Mesodermal cell (in vitro differentiated cells): ENCODE data around the gene PRTG.
A peak's percentile ranks its signal among the peaks of the same experiment; 100 is the strongest.
"Not testable (repeated sequence)": the region's sequence is repeated elsewhere in the genome, so short reads cannot be mapped to it uniquely, and the experiment has no call there.

Source experiments
- H3K27ac ChIP-seq: 2 replicates; pipeline ENCODE4 v1.7.0; 2013; ENCODE audit warnings: mild to moderate bottlenecking, low read depth, low read length, moderate library complexity; ENCODE audit not compliant: severe bottlenecking
- H3K36me3 ChIP-seq: 2 replicates; pipeline ENCODE4 v1.7.1; 2013; ENCODE audit warnings: mild to moderate bottlenecking, low read length, moderate library complexity; ENCODE audit not compliant: control insufficient read depth, insufficient read depth
- H3K4me1 ChIP-seq: one replicate; pipeline ENCODE4 v1.7.1; 2013; ENCODE audit warnings: mild to moderate bottlenecking, low read length; ENCODE audit not compliant: insufficient read depth, control insufficient read depth, poor library complexity, severe bottlenecking
- H3K4me3 ChIP-seq: 2 replicates; pipeline ENCODE4 v1.7.0; 2013; ENCODE audit warnings: low read length, control low read depth, mild to moderate bottlenecking; ENCODE audit not compliant: insufficient read depth, poor library complexity, severe bottlenecking; ENCODE audit errors: extremely low read depth
- H3K9me3 ChIP-seq: 2 replicates; pipeline ENCODE4 v1.7.1; 2013; ENCODE audit warnings: mild to moderate bottlenecking, low read length, moderate library complexity; ENCODE audit not compliant: control insufficient read depth
- WGBS, 2 experiments: methylation state at CpG; one replicate each; pipeline ENCODE4 v1.1.5; 2013; ENCODE audit warnings: missing lambda C conversion rate in 2 of 2; ENCODE audit not compliant: insufficient coverage in 2 of 2; 5-methylcytosine and 5-hydroxymethylcytosine counted together

Gene PRTG

GRCh38 chr15:55606214-55606613 lies 136.7 kb downstream of the PRTG start:
- Histone ChIP-seq H3K4me3 (no peak overlapping the region), H3K4me1 (no peaks in the 10 kb centered on the region), H3K27ac (no peak overlapping the region), H3K36me3 (peaks cover 16% of the 10 kb centered on the region), H3K9me3 (no peaks in the 10 kb centered on the region)
- 100% methylated on average over 1 to 2 of the region's 5 CpGs for WGBS, 2 experiments

DNA sequence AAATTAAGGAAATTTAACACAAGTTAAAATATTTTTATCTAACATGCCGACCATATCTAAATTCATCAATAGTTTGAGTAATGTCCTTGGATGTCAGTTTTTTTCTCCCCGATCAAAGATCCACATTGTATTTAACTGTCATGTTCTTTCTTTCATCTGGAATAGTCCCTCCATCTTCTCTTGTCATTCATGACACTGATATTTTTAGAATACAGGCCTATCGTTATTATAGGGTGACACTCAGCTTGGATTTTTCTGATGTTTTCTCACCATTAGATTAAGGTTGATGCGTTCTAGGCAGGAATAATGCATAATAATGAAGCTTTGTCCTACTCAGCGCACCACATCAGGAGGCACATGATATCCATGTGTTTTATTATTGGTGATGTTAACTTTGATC lies 141.6 kb downstream of the PRTG start:
- no peak overlapping the region for H3K4me3 ChIP-seq
- no peak overlapping the region for H3K27ac ChIP-seq
- 92% methylated on average over 3 of the region's 5 CpGs; no CpG with 5 or more reads in 1 of the 2 experiments for WGBS, 2 experiments

DNA sequence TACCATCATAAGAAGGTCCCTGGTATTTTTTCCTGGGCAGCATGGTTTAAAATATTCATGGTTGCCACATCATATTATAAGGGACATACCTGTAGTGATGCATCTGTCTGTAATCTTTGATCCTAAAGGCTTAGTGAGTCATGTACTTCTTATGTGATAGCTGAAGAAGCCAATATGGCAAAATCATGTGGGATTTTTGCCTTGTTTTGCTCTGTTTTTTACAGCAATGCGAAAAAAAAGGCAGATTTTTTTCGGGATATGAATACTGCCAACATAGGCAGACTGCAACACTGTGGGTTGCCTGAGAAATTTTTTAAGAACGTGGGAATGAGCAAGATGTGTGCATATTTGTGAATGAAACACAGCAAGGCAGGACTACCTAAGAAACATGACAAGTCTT lies 143.5 kb downstream of the PRTG start:
- no peaks in the 10 kb centered on the region for H3K9me3 ChIP-seq
- H3K4me1 ChIP-seq: no peaks in the 10 kb centered on the region
- H3K27ac ChIP-seq: no peak overlapping the region
- 80 to 92% methylated on average over 1 to 2 of the region's 3 CpGs for WGBS, 2 experiments
- H3K36me3 ChIP-seq: no peaks in the 10 kb centered on the region
- H3K4me3 ChIP-seq: no peak overlapping the region

More for the DNA sequence above, 141.6 kb downstream of the PRTG start:
- H3K36me3 ChIP-seq: no peaks in the 10 kb centered on the region
- no peaks in the 10 kb centered on the region for H3K9me3 ChIP-seq
- no peaks in the 10 kb centered on the region for H3K4me1 ChIP-seq

DNA sequence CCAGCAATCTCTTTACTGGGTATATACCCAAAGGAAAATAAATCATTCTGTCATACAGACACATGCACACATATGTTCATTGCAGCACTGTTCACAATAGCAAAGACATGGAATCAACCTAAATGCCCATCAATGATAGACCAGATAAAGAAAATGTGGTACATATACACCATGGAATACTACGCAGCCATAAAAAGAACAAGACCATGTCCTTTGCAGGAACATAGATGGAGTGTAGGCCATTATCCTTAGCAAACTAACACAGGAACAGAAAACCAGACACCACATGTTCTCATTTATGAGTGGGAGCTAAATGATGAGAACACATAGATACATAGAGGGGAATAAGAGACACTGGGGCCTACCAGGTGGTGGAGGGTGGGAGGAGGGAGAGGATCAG lies 149.9 kb downstream of the PRTG start:
- not testable (repeated sequence) for H3K36me3 ChIP-seq, H3K4me3 ChIP-seq, H3K4me1 ChIP-seq, H3K27ac ChIP-seq, H3K9me3 ChIP-seq
- WGBS, 2 experiments: 100% methylated on average over 1 of the region's 1 CpG; no CpG with 5 or more reads in 1 of the 2 experiments

DNA sequence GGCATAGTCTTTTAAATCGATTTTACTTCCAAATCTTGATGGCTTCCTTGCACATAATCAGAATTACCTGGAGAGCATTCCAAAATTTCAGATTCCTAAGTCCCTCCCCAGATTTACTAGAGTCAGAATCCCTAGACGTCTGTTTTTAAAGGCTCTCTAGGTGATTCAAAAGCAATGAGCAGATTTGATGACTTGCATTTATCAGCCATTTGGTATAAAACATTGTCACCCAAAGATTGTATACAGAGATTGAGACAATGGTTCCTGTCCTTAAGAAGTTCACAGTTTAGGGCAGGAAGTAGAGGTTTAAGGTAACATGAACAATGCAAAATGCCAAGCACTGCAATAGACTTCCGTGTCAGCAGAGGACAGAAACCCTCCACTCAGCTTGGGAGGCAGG lies 152.2 kb downstream of the PRTG start:
- H3K36me3 ChIP-seq: peaks cover 5% of the 10 kb centered on the region
- H3K9me3 ChIP-seq: peaks cover 6% of the 10 kb centered on the region
- no peak overlapping the region for H3K4me3 ChIP-seq
- no peaks in the 10 kb centered on the region for H3K4me1 ChIP-seq
- no peak overlapping the region for H3K27ac ChIP-seq
- WGBS, 2 experiments: 83 to 85% methylated on average over 2 to 3 of the region's 3 CpGs

DNA sequence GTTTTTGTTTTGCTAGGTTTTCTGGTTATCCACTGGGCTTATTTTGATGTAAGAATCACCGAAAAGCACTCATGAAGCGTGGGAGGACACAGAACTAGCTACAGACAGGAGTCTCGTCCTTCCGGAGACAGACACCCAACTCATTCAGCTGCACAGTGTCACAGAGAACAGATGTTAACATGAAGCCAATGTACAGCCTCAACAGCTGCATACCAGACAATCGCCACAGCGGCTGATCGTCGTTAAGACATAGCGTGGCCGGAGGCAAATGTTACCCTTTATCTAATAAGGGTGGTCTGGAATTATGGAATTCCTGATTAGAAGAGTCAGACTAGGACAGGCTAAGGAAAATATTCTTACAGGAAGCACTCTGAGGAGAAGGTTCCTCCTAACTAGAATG lies 153.7 kb downstream of the PRTG start:
- no peak overlapping the region for H3K27ac ChIP-seq
- peaks cover 6% of the 10 kb centered on the region for H3K9me3 ChIP-seq
- H3K36me3 ChIP-seq: peaks cover 5% of the 10 kb centered on the region
- H3K4me1 ChIP-seq: no peaks in the 10 kb centered on the region
- WGBS, 2 experiments: 83 to 98% methylated on average over 4 to 8 of the region's 10 CpGs
- peak overlapping the region; percentile 48 for H3K4me3 ChIP-seq

DNA sequence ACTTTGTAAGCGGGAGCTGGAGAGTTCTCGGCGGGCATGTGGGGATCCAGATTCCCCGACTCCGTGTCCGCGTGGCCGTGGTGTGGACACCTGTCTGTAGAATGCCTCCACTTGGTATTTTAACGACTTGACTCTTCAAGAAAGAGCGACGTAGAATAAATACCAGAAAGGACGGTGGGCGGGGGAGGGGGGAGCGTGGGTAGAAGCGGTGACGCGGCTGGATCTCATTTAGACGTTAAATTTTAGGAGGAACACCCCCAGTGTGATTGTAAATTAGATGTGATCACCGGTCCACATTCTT lies 154.2 kb downstream of the PRTG start:
- Histone ChIP-seq H3K4me1 (no peaks in the 10 kb centered on the region), H3K36me3 (peaks cover 5% of the 10 kb centered on the region), H3K9me3 (peaks cover 6% of the 10 kb centered on the region), H3K27ac (peak overlapping the region; percentile 86), H3K4me3 (peak overlapping the region; percentile 48)
- WGBS, 2 experiments: 4 to 13% methylated on average over 17 to 18 of the region's 19 CpGs

DNA sequence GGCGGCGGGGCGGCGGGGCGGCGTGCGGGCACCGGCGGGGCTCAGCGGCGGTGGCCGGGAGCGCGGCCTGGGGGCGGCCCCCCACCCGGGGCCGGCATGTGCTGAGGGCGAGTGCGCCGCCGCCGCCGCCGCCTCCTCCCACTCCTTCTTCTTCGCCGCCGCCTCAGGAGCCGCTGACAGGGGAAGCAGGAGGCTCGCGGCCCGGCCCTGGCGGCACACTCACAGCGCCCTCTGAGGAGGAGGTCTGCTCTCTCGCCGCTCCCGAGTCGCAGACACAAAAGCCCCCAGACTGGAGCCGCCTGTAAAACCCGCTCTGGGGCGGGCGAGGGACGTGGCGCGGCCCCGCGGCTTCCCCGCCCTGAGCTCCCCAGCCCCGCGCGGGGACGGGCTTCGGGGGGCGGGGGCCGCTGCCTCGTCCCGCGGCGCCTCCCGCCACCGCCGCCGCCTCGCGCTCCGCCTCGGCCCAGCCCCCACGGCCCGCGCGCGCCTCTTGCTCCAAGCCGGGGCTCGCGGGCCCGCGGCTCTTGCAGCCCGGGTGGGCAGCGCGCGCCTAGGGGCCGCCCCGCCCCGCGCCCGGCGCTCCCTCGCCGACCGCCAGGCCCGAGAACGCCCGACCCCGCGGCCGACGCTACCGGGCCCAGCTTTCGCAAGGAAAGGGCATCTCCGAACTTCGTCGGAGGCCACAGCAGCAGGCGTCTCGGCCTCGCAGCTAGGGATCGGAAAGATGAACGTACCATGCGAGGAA lies 154.7 kb downstream of the PRTG start, which contains the start of gene PYGO1:
TSS of gene PYGO1 (minus strand) at position 276 of the 745 bp plus-strand sequence. CDS start 462 bp downstream, outside the sequence.
- Histone ChIP-seq H3K4me3 (peak within 1 kb of the TSS; percentile 64), H3K9me3 (peaks cover 6% of the 10 kb centered on the region), H3K36me3 (peaks cover 5% of the 10 kb centered on the region), H3K4me1 (no peaks in the 10 kb centered on the region), H3K27ac (peak within 1 kb of the TSS; percentile 86)
- 0% methylated on average over 47 to 62 of the region's 107 CpGs for WGBS, 2 experiments

DNA sequence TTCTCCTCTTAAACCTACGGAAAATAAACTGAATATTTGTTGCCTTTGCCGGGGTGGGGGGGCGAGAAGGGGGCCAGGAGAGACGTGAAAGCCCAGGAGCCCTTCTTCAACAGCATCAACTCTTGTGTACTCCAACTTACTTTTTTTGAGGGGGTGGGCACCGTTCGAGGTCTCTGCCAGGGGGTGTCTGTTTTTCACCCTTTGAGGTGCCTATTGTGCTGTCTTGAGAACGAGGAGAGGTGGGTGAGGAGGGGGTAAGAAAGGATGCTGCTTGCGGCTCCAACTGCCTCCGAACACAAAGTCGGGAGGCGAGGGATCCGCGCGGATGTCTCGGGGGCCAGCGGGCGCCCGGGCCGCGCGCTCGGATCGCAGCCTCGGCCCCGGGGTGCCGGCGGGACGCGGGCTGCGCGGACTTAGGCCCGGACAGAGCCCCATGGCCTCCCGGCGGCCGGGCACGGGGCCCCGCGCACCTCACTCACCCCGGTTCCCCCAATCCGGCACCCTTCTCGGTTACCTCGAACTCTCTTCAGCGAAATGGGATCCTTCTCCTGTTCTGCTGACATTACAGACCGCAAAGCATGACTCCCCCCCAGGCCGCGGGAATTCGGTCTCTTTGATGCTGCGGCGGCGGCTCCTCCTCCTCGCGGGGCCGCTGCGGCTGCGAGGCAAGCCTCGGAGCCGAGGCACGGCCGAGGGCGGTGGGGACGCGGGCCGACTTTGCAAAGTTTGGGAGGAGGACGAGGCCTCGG lies 155.5 kb downstream of the PRTG start:
- peak overlapping the region; percentile 84 for H3K27ac ChIP-seq

GRCh38 chr15:55586808-55587207 lies 156.1 kb downstream of the PRTG start:
- H3K36me3 ChIP-seq: peaks cover 5% of the 10 kb centered on the region
- WGBS, 2 experiments: 92 to 100% methylated on average over 1 to 2 of the region's 3 CpGs
- peaks cover 6% of the 10 kb centered on the region for H3K9me3 ChIP-seq
- no peak overlapping the region for H3K27ac ChIP-seq
- H3K4me1 ChIP-seq: no peaks in the 10 kb centered on the region
- peak overlapping the region; percentile 64 for H3K4me3 ChIP-seq

More for the DNA sequence above, 155.5 kb downstream of the PRTG start:
- Histone ChIP-seq H3K9me3 (peaks cover 6% of the 10 kb centered on the region), H3K4me3 (peak overlapping the region; percentile 64), H3K36me3 (peaks cover 5% of the 10 kb centered on the region), H3K4me1 (no peaks in the 10 kb centered on the region)
- WGBS, 2 experiments: 7 to 8% methylated on average over 41 to 42 of the region's 65 CpGs

DNA sequence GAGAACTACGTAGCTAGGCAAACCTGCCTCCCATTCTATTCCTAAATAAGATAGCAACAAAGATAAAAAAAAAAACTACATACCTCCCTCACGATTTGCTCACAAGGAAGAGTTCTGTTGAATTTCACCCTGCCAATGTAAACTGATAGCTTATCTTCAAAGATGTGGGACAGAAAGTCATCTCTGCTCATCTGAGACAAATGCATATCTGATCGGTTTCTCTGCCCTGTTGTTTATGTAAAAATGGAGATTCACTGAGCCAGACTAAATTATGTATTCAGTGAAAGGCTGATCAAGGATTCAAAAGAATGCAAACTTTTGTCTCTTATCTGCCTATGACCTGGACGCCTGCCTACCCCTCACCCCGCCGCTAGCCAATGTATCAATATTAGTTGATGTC lies 166.0 kb downstream of the PRTG start:
- H3K9me3 ChIP-seq: peaks cover under 1% of the 10 kb centered on the region
- no peaks in the 10 kb centered on the region for H3K36me3 ChIP-seq
- H3K4me1 ChIP-seq: peaks cover 5% of the 10 kb centered on the region
- H3K27ac ChIP-seq: no peak overlapping the region
- WGBS, 2 experiments: 79 to 91% methylated on average over 2 of the region's 6 CpGs
- no peak overlapping the region for H3K4me3 ChIP-seq
